Measurements from ENCODE around the gene ZDHHC22. TPM values are rescaled to one million over a fixed set of nuclear protein-coding genes. Genes with fewer than 3 reads are reported as not detected.

Gene ZDHHC22
- total and polyA plus RNA-seq, 2 donors from 2014 or later = not detected

GRCh38 chr14:77108753-77109152 lies 32.8 kb downstream of the ZDHHC22 start:
- intact Hi-C loops (cut with DNase I) = no loop called here
- Histone ChIP-seq H3K27ac (ENCODE audit: low read depth in 2 of 2, low read length in 2 of 2) (no peak overlapping the region), H3K9ac (ENCODE audit: low read length in 3 of 3) (no peak overlapping the region), H3K27me3 (ENCODE audit: control insufficient read depth, insufficient read depth, low read length) (no peaks in the 10 kb centered on the region), H3K9me3 (ENCODE audit: control insufficient read depth in 2 of 3, insufficient read depth in 1 of 3, low read length in 3 of 3) (no peaks in the 10 kb centered on the region), H3K36me3 (ENCODE audit: control insufficient read depth in 2 of 3, insufficient read depth in 3 of 3, low read length in 3 of 3) (peaks cover 0 to 35% (median 19%) of the 10 kb centered on the region in 3 donors), H3K4me3 (ENCODE audit: low read length in 3 of 3) (no peak overlapping the region), H3K4me1 (ENCODE audit: control insufficient read depth in 2 of 3, insufficient read depth in 2 of 3, low read depth in 1 of 3, low read length in 3 of 3) (peaks cover 0 to 15% (median 8%) of the 10 kb centered on the region in 3 donors)
- TF ChIP-seq, protein P1, sequence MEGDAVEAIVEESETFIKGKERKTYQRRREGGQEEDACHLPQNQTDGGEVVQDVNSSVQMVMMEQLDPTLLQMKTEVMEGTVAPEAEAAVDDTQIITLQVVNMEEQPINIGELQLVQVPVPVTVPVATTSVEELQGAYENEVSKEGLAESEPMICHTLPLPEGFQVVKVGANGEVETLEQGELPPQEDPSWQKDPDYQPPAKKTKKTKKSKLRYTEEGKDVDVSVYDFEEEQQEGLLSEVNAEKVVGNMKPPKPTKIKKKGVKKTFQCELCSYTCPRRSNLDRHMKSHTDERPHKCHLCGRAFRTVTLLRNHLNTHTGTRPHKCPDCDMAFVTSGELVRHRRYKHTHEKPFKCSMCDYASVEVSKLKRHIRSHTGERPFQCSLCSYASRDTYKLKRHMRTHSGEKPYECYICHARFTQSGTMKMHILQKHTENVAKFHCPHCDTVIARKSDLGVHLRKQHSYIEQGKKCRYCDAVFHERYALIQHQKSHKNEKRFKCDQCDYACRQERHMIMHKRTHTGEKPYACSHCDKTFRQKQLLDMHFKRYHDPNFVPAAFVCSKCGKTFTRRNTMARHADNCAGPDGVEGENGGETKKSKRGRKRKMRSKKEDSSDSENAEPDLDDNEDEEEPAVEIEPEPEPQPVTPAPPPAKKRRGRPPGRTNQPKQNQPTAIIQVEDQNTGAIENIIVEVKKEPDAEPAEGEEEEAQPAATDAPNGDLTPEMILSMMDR (IDR thresholded peaks at IDR 0.05; ENCODE audit: borderline replicate concordance, extremely low read depth, insufficient read depth) = no peak
- no peak for FAIRE-seq
- DNase-seq = no peak

DNA sequence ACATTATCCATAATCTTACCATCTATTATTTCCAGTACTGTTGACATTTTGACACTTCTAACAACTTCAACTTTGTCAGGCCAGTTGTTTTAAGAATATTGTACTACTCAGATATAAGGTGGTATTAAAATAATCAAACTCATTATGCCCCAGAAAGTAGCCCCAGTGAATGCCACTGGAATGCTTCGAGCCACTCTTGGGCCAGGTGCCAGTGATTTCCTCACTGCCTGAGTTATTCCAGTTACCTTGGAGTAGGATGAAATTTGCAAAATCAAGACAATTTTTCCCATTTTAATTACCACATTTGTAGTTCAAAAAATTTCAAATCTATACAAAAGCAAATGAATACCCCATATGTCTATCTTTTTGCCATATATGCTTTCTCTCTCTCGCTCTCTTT lies 34.4 kb downstream of the ZDHHC22 start:
- H3K36me3 ChIP-seq (ENCODE audit: control insufficient read depth in 2 of 3, insufficient read depth in 3 of 3, low read length in 3 of 3) = peaks cover 0 to 27% (median 14%) of the 10 kb centered on the region in 3 donors
- DNase-seq = no peak
- H3K9me3 ChIP-seq (ENCODE audit: control insufficient read depth in 2 of 3, insufficient read depth in 1 of 3, low read length in 3 of 3) = no peaks in the 10 kb centered on the region
- no peaks in the 10 kb centered on the region for H3K27me3 ChIP-seq (ENCODE audit: control insufficient read depth, insufficient read depth, low read length)
- TF ChIP-seq, protein P1 (IDR thresholded peaks at IDR 0.05; ENCODE audit: borderline replicate concordance, extremely low read depth, insufficient read depth) = no peak
- intact Hi-C loops (cut with DNase I) = no loop called here
- H3K27ac ChIP-seq (ENCODE audit: low read depth in 2 of 2, low read length in 2 of 2) = no peak overlapping the region
- H3K4me1 ChIP-seq (ENCODE audit: control insufficient read depth in 2 of 3, insufficient read depth in 2 of 3, low read depth in 1 of 3, low read length in 3 of 3) = peaks cover 0 to 15% (median 8%) of the 10 kb centered on the region in 3 donors
- FAIRE-seq = no peak
- H3K4me3 ChIP-seq (ENCODE audit: low read length in 3 of 3) = no peak overlapping the region
- no peak overlapping the region for H3K9ac ChIP-seq (ENCODE audit: low read length in 3 of 3)

DNA sequence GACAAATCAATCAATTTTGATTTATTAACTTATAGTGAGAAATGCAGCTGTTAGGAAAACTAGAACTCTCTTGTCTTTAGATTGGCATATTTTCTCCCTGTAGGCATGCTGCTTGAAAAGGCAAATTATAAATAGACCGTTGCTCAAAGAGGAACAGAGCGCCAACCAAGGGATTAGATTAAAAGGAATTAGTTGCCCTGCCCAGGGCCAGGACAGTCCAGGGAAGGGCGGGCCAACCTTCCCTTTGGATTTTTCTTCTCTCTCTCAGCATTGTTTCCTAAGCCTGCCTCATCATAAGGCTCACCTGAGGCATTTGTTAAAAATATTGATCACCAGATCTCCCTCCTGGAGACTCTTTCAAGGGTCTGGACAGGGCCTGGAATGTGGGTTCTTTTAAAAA lies 34.9 kb downstream of the ZDHHC22 start:
- peaks cover 0 to 15% (median 8%) of the 10 kb centered on the region in 3 donors for H3K4me1 ChIP-seq (ENCODE audit: control insufficient read depth in 2 of 3, insufficient read depth in 2 of 3, low read depth in 1 of 3, low read length in 3 of 3)
- intact Hi-C loops (cut with DNase I) = no loop called here
- H3K36me3 ChIP-seq (ENCODE audit: control insufficient read depth in 2 of 3, insufficient read depth in 3 of 3, low read length in 3 of 3) = peaks cover 0 to 23% (median 10%) of the 10 kb centered on the region in 3 donors
- no peak overlapping the region for H3K4me3 ChIP-seq (ENCODE audit: low read length in 3 of 3)
- TF ChIP-seq, protein P1 (IDR thresholded peaks at IDR 0.05; ENCODE audit: borderline replicate concordance, extremely low read depth, insufficient read depth) = no peak
- H3K9me3 ChIP-seq (ENCODE audit: control insufficient read depth in 2 of 3, insufficient read depth in 1 of 3, low read length in 3 of 3) = no peaks in the 10 kb centered on the region
- H3K27ac ChIP-seq (ENCODE audit: low read depth in 2 of 2, low read length in 2 of 2) = no peak overlapping the region
- no peak overlapping the region for H3K9ac ChIP-seq (ENCODE audit: low read length in 3 of 3)
- FAIRE-seq (no peak), DNase-seq (no peak)
- no peaks in the 10 kb centered on the region for H3K27me3 ChIP-seq (ENCODE audit: control insufficient read depth, insufficient read depth, low read length)

Measured in kidney (tissue), 14 donors.